Measurements from ENCODE around the gene HLA-DOA.

GRCh38 chr6:33019372-33019771 lies 10.0 kb upstream of the HLA-DOA start:
- TF ChIP-seq POLR2A (IDR thresholded peaks at IDR 0.05) (no peak), CTCF (IDR thresholded peaks at IDR 0.05) (no peak)

Data from right lobe of liver (tissue), 4 donors.